DMS114 treated with DMSO at 0.1 percent for 48 hours (cell line): Measurements from ENCODE around the gene DGKH.
A peak's percentile ranks its signal among the peaks of the same experiment; 100 is the strongest.
"Not testable (repeated sequence)": the region's sequence is repeated elsewhere in the genome, so short reads cannot be mapped to it uniquely, and the experiment has no call there.

ENCODE experiments used
- DNase-seq: peaks from one replicate; lab custom pipeline; 2025; ENCODE audit not compliant: unreplicated experiment; lab: John Stamatoyannopoulos, UW

DGKH gene

GRCh38 chr13:42223681-42224080, 175.2 kb downstream of the DGKH start:
- DNase-seq = no peak

DNA sequence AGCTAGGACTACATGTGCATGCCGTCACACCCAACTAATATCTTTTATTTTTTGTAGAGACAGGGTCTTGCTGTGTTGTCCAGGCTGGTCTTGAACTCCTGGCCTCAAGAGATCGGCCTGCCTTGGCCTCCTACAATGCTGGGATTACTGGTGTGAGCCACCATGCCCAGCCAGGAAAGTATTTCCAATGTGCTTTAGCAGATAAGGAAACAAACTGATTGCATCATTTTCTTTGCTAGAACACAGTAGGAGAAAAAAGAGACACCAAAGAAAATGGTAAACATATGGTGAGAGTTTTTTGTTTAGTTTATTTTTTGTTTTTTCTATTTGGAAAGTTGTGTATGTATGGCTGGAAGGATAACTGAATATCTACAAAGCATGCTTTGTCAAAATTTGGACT, 176.6 kb downstream of the DGKH start:
- no peak for DNase-seq

DNA sequence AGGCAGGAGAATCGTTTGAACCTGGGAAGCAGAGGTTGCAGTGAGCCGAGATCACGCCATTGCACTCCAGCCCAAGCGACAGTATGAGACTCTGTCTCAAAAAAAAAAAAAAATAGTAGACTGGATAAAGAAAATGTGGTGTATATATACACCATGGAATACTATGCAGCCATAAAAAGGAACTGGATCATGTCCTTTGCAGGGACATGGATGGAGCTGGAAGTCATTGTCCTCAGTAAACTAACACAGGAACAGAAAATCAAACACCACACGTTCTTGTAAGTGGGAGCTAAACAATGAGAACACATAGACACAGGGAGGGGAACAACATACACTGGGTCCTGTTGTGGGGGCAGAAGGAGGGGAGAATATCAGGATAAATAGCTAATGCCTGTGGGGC, 178.3 kb downstream of the DGKH start:
- DNase-seq = not testable (repeated sequence)

GRCh38 chr13:42228527-42228926, 180.1 kb downstream of the DGKH start:
- DNase-seq = no peak

- DNase-seq = no peak
Measured at GRCh38 chr13:42229287-42229686, 180.8 kb downstream of the DGKH start.

- no peak for DNase-seq
Measured at GRCh38 chr13:42232671-42233070, 184.2 kb downstream of the DGKH start.

DNA sequence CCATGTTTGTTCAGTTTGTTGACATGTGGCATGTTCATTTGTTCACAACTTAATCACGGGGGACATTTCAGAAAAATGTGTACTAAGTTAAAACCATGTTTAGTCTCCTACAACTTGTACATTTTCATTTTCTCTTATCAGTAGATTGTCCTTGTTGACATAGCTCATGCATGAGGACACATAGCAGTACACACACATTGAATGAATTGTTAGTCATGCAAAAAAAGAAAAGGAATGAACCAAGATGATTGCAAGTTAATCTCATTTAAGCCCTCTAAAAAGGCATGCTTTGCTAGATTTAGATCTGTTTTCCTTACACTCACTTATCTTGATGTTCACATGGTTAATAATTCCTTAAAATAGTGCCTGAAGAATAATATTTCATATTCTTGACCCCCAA, 185.3 kb downstream of the DGKH start:
- DNase-seq = no peak

DNA sequence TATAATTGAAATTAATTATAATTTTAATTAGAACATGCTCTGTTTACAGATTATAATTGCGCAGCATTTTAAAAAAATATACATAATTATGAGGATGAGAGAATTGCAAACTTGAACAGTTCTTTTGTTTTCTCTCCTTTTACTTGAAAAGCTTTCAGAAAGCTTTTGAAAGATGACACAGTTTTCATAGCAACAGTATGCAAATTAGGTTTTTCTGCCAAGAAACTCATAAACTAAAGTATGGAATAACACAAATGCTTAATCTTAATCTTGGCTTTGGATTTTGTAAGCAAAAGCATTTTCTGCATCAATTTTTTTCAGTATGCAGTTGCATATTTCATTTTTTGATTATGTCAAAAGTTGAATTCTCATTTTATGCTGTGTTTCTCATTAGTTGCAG, 190.7 kb downstream of the DGKH start:
- no peak for DNase-seq

DNA sequence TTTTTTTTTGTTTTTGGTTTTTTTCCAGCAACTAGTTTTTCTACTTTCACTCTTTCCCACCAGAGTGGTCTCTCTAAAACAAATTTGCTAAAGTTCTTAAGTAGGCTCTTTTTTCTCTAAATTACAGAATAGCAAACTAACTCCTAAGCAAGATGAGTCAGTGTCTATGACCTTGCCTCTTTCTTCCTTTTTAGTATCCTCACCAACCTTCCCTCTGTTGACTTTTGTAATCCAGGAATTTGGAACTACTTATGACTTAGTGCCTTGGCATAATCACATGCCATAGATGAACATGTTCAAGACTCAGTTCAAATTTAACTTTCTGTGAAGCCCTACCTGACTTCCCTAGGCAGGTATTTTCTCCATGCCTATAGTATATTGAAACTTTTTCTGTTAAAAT, 191.2 kb downstream of the DGKH start:
- DNase-seq = no peak

DNA sequence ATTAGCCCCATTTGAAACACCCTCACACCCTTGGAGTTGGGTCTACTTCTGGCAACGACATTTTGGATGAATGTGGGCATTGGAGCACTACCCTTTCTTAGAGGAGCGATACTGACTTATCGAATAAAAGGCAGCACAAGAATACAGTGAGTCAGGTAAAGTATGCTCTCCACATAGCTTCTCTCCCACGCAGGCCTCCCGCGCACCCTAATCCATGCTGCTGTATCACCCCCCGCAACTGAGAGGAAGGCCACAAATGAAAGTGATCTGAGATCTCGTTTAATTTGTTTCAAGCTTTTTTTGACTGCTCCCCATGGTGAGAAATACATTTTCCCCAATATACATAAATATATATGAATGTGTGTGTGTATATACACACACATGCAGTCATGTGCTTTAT, 198.1 kb downstream of the DGKH start:
- no peak for DNase-seq

DNA sequence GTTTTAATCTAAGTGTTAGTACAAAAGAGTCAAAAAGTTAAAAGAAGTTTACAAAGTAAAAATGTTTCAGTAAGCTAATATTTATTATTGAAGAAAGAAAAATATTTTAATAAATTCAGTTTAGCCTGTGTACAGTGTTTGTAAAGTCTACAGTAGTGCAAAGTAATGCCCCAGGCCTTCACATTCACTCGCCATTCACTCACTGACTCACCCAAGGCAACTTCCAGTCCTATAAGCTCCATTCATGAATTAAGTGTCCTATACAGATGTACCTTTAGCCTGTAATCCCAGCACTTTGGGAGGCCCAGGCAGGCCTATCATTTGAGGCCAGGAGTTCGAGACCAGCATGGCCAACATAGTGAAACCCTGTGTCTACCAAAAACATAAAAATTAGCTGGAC, 199.4 kb downstream of the DGKH start:
- no peak for DNase-seq

DNA sequence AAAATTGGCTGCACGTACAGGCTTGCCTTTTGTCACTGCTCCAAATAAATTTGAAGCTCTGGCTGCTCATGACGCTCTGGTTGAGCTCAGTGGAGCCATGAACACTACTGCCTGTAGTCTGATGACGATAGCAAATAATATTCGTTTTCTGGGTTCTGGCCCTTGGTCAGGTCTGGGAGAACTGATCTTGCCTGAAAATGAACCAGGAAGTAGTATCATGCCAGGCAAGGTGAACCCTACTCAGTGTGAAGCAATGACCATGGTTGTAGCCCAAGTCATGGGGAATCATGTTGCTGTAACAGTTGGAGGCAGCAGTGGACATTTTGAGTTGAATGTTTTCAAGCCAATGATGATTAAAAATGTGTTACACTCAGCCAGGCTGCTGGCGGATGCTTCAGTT, 207.4 kb downstream of the DGKH start:
- no peak for DNase-seq

- no peak for DNase-seq
Measured at GRCh38 chr13:42258747-42259146, 210.3 kb downstream of the DGKH start.

GRCh38 chr13:42259515-42259914, 211.1 kb downstream of the DGKH start:
- DNase-seq = no peak

DNA sequence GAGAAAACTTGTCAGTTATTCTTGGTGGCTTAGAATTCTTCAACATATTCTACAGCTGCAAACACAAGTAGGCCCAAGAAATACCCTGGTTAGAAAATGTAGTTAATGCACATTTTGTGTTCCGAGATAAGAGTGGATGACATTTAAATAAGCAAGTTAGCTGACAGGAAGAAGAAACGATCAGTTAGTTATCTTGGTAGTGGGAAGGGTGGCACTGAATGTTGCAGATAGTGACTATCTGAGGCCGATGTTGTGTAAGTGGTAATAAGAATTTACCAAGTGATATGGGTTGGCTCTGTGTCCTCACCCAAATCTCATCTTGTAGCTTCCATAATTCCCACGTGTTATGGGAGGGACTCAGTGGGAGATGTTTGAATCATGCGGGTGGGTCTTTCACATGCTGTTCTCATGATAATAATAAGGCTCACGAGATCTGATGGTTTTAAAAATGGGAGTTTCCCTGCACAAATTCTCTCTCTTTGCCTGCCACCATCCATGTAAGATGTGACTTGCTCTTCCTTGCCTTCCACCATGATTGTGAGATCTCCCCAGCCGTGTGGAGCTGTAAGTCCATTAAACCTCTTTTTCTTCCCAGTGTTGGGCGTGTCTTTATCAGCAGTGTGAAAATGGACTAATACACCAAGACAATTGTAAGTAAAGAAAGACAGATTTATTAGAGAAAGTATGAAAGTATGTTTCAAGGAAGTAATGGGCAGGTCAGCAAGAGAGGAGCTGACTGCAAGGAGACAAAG, 212.6 kb downstream of the DGKH start:
- DNase-seq = no peak

DNA sequence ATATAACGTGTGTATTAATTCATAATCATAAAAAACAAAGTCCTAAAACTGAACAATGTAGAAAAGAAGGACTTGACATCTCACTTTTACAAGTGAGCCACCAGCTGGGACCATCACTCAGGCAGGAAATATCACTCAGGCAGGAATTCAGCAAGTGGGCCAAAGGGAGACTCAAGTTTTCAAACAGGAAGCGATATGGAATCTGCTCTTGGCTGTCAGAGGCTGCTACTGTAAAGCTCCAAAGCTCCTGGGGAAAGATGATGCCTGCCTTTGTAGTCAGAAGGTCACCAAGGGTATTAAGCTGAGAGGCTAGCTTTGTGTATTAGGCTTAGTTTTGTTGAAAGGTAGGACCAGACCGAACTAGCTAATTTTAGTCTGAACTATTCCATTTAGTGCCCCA, 218.0 kb downstream of the DGKH start:
- DNase-seq = no peak

DNA sequence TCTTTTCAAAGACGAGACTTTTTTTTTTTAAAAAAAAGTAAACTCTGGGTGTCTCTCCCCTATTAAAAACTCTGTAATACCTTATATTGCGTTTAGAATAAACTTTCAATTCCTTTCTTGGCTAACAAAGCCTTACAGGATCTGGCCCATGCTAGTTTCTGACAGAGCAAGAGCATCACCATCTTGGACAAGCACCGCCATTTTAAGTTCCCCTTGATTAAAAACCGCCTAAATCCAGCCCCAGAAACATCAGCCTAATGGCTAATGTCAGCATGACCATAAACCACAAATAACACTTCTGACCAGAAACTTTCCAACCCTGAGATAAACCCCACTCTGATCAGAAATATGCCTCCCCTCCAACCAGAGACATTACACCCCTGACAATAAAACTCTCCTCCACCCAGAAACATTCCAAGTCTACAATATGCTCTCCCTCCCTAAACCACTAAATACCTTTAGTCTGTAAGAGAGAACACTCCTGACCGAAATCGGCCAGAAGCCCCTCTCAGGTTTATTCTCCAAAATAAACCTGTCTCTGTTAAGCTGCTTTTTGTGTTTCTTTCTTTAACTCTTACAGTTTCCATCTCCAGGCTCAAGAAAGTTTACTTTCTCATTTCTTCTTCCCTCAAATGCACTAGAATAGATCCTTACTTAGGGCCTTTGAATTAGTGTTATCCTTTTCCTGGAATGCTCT, 221.9 kb downstream of the DGKH start:
- no peak for DNase-seq

- DNase-seq = no peak
Measured at GRCh38 chr13:42270857-42271215, 222.4 kb downstream of the DGKH start.

GRCh38 chr13:42271337-42272114, 223.1 kb downstream of the DGKH start:
- DNase-seq = peak; percentile 74

DNA sequence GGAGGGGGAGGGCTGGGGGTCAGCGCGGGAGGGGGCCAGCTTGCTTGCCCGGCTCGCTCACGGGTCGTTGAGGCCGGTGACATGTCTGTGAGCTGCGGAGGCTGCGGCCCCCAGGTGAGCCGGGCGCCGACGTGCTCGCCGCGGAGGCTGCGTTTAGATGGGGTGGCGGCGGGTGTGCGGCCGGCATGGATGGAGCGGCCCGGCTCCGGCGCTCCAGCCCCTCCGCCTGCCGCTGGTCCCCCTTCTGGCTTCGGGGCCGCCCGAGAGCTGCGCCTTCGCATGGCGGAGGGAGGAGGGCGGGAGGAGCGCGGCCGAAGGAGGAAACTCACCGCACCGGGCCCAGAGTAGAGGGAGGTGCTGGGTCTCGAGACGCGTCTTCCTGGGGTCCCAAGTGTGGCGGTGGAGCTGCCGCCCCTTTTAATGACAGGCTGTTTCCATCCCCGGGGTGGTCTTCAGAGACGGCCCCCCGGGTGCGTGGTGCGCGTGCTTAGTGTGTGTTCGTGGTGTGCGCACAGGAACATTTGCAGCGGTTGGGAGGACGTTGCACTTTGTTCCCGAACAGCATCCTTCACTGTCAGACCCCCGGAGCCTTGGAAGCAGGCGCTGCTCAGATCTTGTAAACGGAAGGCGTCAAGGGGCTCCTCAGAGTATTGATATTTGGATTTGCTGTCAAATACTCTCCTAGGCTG, 223.8 kb downstream of the DGKH start, which contains the start of gene AKAP11:
Gene AKAP11, plus strand, starts transcription at position 38 of the 689 bp plus-strand sequence. CDS start 14,197 bp downstream, outside the sequence.
- peak; percentile 23 for DNase-seq

DNA sequence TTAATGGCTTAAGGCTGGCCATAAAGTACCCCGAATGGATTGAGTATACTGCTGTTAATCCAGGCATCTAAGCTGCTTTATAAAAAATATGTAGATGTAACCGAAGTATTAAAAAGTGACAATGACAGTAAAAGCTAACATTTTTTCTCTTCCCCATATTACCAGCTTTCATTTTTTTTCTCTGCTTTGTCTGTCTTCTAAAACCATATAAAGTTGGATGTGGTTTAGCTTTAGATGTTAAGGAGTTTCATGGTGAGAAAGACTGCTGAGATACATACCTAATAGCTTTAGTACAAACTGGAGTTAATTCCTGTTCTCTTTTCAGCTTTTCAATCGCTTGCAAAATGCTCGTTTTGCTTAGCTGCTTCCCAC, 224.3 kb downstream of the DGKH start:
- DNase-seq = no peak
